Measurements from ENCODE around the gene DPP9.

DPP9 gene

DNA sequence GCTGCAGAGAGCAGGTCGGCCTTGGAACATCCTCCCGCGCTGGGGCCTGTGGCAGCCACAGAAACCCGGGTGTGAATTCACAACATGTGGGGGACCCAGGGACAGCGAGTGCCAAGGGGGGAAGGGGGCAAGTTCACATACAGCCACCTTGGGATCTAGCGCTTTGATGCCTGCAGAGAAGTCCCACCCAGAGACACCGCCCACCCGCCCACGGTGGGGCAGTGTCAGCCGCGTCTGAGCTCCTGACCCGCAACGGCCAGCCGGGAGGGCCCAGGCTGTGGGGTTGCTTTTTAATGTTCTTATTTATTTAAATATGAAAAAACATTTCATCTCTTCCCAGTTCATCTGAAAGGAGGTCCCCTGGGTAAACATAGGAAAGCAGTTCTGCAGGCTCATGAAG is 66.4 kb downstream of the DPP9 start:
- no peak for DNase-seq (ENCODE audit: low read depth, low spot score)

DNA sequence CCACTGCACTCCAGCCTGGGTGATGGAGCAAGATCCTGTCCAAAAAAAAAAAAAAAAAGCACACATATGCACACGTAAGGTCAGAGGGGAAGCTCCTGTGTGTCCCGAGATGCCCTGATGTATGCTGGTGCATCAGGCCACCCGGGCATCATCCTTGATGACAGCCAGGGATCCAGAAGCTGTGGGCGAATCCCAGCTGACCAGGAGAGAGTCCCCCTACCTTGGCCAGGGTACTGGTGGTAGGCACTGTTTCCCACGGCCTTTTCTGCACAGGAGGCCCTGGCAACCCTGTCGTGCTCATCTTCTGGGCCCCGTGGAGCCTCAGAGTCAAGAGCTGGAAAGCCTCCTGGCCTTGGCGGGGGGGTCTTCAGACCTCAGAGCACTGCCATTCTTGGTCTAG is 67.5 kb downstream of the DPP9 start:
- no peak for DNase-seq (ENCODE audit: low read depth, low spot score)

DNA sequence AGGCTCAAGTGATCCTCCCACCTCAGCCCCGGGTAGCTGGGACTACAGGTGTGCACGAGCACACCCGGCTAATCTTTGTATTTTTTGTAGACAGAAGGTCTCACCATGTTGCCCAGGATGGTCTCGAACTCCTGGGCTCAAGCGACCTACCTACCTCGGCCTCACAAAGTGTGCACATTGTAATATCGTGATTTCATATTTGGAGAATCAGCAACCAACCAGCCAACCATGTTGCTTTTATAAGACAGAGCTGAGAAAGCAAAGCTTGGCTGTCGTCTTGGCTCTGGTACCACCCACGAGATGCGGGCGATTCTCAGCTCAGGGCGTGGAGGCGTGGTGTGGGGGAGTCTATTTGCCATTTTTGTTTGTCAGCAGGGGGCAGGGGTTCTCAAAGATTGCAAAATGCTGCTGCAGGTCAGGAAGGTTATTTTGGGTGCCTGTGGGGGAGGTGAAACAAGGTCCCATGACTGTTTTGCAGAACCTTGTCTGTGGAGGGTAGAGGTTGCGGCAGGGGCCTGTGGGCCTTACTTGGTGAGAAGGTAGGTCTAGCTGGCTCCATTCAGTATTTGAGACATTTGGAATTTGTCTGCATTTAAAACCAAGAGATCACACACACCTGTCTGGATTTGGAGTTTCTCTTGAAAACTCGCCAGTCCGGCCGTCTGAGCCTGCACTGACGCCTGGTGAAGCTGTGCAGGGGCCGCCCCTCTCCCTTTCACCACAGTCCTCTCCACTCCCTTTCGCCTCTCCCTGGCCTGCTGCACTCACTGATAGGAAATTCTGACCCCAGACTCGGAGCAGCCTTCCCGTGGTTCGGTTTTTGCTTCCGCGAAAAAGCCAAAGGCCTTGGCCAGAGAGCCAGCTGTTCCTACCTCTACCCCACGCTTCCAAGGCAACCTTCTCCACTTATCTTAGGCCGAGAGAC is 68.9 kb downstream of the DPP9 start:
- no peak for DNase-seq (ENCODE audit: low read depth, low spot score)

DNA sequence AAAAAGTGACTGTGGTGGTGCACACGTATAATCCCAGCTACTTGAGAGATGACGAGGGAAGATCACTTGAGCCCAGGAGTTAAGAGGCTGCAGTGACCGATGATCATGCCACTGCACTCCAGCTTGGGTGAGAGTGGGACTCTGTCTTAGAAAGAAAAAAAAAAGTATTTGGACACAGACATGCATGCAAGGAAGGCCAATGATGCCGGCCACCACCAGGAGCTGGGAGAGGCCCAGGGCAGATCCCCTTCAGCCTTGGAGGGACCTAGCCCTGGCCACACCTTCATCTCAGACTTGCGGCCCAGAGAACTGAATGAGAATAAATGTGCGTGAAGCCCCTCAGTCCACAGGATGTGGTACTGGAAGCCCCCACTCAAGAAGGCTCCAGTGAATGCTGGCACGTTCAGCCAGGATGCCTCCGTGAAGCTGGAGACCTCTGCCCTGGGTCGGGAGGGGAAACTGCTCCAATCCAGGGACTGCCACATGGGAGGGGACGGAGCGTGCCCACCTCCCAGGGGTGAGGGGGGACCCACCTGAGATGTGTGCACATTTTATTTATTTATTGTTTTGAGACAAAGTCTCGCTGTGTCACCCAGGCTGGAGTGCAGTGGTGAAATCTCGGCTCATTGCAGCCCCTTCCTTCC is 69.7 kb downstream of the DPP9 start:
- DNase-seq (ENCODE audit: low read depth, low spot score), result no peak

DNA sequence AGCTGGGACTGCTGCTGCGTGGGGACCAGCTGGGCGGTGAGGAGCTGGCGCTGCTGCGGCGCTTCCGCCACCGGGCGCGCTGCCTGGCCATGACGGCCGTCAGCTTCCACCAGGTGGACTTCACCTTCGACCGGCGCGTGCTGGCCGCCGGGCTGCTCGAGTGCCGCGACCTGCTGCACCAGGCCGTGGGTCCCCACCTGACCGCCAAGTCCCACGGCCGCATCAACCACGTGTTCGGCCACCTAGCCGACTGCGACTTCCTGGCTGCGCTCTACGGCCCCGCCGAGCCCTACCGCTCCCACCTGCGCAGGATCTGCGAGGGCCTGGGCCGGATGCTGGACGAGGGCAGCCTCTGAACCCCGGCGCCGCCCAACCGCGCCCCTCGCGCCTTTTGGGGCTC is 71.6 kb downstream of the DPP9 start:
- no peak for DNase-seq (ENCODE audit: low read depth, low spot score)

DNA sequence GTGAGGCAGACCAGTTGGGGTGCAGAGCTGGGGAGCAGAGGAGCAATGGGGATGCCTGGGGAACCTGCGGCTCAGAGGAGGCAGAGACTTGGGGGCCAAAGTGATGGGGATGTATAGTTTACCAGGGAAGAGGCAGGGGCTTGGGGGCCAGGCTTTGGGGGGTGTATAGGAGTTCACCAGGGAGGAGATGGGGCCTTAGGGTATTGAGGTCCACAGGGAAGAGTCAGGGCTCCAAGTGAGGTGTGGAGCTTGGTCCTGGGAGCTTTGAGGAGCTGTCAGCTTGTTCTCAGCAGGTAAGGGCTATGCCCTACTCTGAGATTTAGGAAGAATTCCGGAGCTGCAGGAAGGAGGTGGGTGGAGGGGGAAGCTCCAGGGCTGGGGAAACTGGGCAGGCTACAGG is 73.5 kb downstream of the DPP9 start:
- DNase-seq (ENCODE audit: low read depth, low spot score), result no peak

DNA sequence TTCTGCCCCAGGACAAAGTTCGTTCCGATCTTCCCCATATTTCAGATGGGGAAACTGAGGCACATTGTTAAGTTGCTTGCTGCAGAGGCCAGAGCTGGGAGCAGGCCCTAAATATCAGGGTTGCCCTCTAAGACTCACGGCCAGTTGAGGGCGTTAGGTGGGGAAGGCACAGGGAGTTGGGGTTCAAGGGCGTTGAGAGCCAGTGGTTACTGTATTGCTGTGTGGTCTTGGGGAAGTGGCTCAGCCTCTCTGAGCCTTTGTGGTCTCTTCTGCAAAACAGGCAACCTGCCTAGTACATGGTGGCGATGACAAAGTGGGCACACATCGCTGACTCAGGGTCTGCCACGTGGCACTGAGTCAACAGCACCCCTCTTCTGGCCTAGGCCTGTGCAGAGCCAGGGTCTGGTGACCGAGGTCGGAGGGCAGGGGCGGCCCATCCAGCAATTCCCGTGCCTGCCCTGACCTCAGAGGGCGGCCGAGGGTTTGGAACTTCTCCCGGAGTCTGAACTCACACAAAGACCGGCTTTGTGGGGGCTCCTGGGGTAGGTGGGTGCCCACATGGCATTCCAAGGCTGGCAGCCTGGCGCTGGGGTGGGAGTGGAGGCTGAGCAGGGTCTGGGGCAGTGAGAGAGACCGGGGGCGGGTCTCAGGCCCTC is 74.1 kb downstream of the DPP9 start:
- no peak for DNase-seq (ENCODE audit: low read depth, low spot score)

DNA sequence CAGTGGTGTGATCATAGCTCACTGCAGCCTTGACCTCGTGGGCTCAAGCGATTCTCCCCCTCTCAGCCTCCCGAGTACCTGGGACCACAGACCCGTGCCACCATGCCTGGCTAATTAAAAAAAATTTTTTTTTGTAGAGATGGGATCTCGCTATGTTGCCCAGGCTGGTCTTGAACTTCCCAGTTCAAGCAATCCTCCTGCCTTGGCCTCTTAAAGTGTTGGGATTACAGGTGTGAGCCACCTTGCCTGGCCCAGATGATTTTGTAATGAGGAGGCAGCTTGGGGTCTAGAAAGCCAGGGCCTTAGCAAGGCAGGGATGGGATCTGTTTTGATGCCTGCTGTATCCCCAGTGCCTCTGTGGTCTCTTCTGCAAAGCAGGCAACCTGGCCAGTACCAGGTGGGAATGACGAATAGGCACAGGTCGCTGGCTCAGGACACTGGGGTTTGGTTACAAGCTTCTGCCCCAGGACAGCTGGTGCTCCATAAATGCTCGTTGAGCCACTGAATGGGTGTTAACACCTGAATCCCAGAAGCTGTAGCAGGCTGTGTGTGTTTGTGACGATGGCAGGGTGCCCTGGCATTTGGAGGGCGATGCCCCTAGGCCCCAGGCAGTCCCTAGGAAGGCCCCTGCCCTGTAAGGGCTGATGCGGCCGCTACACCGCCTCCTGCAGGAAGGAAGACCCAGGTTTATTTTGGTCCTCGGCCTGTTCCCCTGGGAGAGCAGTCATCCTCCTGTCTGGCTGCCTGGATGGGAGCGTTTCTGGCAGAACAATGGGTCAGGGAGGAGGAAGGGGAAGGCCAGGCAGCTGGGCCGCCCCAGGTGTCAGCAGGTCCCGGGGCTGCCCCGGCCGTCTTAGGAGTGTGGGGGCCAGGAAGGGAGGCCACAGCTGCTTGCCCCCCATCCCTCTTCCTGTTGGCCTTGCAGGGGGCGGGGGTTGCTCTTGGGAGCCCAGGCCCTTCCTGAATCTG is 75.7 kb downstream of the DPP9 start:
- DNase-seq (ENCODE audit: low read depth, low spot score), result no peak

DNA sequence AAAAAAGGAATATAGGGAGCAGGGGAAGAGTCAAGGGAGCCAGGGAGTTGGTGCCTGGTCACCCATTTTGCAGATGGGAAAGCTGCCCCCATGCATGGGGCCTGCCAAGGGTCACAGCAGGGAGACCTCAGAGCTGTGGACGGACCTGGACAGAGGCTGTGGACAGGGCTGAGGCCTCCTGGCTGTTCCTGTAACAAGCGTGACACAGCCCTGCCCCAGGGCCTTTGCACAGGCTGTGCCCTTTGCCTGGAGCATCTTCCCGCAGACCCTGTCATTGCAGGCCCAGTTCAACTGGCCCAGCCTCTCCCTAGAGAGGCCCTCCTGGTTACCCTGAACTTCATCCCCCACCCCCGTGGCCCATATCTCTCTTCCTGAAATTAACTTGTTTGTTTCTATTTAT is 77.9 kb downstream of the DPP9 start:
- DNase-seq (ENCODE audit: low read depth, low spot score), result no peak

DNA sequence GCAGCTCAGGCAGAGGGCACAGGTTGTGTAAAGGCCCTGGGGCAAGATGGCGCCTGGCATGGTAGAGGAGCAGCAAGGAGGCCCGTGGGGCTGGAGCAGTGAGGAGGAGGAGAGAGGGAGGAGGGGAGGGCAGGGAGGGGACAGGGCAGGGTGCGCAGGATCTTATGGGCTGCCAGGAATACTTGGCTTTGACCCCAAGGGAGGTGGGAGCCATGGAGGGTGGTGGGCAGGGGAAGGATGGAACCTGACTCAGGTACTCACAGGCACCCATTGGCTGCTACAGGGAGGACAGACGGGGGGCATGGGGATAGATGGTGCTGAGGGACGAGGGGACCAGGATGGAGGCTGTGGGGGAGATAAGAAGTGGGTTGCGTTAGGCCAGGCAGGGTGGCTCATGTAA is 81.0 kb downstream of the DPP9 start:
- no peak for DNase-seq (ENCODE audit: low read depth, low spot score)

DNA sequence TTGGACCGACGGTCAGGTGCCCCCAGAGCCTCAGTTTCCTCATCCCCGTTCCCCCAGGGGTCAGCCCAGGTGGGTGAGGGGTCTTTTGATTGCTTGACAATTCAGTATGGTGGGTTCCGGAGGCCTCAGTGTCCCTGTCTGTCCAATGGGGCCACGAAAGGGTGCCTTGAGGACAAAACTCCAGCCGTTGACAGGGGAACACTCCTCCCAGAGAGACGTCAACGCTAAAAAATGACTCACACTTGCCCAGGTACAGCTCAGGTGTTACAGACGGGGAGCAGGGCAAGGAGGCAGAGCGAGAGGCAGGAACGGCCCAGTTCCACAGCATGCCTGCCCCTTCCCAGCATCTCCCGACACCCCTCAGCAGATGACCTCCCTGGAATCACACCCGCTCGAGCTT is 82.5 kb downstream of the DPP9 start:
- no peak for DNase-seq (ENCODE audit: low read depth, low spot score)

DNA sequence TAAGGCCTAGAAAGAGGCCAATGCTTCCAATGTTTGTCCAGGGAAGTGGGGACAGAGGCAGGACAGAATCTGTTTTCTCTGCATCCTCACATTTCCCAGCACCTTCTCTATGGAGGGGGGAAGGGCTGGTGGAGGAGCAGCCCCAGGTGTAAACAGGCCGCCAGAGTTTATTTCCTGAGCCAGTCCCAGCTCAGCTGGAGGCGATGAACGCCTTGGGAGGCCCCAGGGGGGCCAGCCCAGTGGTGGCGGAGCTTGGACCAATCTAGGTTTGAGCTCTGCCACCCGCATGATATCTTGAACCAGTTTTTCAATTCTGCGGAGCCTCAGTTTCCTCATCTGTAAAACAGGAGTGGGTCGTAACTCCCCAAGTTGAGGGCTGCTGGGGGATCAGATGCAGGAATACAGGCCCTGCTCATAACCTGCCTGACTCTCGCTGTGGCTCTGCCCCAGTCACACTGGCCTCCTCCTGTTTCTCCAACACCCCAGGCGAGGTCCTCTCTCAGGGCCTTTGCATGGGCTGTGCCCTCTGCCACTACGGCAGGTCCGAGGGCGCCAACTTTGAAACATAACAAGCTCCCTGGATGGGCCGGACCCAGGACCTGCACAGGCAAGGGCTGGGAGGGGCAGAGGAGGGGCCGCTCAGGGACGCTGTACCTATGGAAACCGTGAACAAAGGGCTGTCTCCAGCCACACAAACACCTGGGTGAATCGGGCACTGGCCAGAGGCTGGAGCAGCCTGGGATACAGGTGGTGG is 83.2 kb downstream of the DPP9 start:
- DNase-seq (ENCODE audit: low read depth, low spot score), result no peak

DNA sequence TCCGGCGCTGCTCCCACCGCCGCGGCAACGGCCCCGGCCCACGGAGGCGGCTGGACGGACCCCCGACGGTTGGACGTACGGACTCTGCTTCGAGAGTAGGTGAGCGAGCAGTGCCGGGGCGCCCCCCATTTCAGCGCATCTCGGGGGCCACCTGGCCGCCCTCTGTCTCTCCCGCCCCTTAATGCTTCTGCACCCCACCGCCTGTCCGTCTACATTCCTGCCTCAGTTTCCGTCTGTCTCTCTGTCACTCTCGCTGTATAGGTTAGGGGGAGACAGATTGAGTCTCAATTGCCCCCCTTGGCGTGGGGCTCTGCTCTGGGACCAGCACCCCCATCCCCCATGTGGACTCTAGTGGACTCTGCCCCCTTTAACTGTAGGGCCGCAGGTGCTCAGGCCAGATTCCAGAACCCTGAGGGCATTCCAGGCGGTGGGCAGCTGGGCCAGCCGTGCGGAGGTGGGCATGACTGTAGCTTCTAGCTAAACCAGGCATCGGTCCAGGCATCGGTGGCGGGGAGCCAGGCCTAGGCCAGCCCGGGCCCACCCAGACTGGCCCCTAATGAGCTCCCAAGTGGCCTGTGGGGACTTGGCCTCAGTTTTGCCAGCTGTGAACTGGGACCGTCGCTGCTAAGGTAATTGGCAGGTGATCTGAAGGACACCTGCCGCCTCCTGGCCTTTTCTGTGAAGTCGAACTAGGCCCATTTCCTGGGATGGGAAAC is 84.0 kb downstream of the DPP9 start:
- peak; percentile 56 for DNase-seq (ENCODE audit: low read depth, low spot score)

DNA sequence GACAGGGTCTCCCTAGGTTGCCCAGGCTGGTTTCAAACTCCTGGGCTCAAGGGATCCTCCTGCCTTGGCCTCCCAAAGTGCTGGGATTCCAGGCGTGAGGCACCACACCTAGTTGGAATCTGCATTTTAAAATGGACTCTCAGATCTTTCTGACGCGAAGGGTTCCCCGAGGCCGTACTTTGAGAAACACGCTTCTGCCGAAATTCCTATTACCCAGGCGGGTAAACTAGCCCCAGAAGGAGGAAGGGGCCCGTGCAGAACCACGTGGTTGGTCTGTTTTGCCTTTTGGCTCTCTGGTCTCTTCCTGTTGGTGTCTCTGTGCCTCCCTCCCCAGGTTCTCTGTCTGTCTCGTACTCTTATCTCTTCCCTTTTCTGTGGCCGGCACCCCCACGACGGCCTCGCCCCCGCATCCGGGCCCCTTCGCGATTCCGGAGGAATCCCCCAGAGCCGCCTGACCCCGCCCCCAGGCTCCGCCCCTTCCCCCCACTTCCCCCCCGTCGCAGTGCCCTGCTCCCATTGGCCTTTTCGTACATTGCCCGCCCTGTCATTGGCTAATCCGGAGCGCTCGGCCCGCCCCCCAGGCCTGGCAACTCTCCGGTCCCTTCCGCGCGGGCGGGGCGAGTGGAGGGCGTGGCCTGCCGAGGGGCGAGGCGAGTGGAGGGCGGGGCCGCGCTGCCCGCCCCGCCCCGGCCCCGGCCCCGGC is 84.7 kb downstream of the DPP9 start, which contains the start of gene TNFAIP8L1:
TNFAIP8L1 (plus strand) TSS at position 689 of the 703 bp plus-strand sequence. CDS start 12,354 bp downstream, outside the sequence.
- peak; percentile 98 for DNase-seq (ENCODE audit: low read depth, low spot score)

DNA sequence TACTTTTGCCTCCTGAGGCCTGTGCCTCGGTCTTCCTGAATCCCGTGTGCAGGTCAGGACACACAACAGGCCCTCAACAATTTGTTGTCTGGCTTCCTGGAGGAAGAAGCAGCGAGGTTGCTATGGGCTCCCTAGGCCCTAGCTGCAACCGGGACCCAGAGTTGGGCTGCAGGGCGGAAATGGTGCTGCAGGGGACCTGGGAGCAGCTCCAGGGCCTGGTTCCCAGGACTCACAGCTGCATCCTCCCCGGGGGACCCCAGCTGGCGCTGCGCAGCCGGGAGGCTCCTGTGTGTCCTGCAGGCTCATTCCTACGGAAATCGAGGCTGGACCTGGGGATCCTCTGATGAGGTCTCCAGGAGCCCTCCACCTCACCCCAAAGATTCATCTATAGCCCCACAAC is 85.3 kb downstream of the DPP9 start:
- no peak for DNase-seq (ENCODE audit: low read depth, low spot score)

DNA sequence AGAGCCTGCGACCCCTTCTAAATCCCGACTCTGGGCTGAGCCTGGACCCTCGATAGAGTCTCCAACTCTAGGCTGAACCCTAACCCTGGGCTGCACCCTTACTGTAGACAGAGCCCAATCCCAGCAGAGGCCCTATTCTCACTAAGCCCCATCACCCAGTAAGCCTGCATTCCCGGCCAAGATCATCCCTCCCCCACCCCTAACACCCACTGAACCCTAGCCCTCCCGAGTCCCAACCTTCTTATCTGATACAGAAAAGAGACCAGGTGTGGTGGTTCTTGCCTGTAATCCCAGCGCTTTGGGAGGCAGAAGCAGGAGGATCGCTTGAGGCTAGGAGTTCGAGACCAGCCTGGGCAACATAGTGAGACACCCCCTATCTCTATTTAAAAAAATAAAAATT is 86.9 kb downstream of the DPP9 start:
- DNase-seq (ENCODE audit: low read depth, low spot score), result no peak

DNA sequence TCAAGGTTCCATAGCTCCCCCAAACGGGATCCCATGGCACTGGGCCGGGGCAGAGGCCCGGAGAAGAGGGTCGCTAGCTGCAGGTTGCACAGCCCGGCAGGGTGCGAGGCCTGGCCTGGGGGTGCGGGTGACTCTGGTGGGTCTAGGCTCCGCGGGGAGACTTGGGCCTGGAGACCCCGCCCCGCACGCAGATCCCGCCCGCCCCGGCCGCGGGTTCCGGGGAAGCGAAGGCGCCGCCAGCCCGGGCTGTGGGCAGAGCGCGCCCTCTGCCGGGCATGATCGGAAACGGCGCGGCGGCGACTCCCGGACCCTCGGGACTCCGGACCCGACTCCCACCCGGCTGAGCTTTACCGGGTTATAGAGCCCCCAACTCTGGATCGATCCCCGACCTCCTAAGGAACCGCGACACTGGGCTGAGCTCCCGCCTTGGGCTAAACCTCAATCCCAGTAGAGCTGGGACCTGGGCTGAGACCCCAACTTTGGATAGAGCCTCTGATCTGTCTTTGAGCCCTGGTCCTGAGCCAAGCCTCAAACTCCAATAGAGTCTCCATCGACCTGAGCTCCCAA is 87.4 kb downstream of the DPP9 start:
- peak; percentile 81 for DNase-seq (ENCODE audit: low read depth, low spot score)

DNA sequence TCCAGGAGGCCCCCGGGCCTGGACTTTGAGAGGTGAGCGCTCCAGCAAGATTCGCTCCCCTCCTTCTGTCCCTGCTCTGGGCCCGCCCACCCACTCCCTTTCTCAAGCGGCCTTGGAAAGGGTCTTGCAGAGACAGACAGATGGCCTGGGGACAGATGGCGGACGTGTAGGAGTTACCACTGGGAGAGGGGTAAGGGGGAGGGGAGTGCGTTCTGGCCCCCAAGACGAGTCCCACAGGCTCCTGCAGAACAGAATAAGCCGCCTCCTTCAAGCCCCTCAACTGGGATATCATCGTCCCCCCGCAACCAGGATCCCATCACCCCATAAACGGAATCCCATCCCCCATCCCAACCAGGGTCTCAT is 87.9 kb downstream of the DPP9 start:
- no peak for DNase-seq (ENCODE audit: low read depth, low spot score)
